ENCODE results near the gene ATP8A2. TPM values are rescaled to one million over a fixed set of nuclear protein-coding genes. Genes with fewer than 3 reads are reported as not detected.

ATP8A2 gene
- total and polyA plus RNA-seq, 4 donors, result 0.31 to 2.7 (median 1.1) TPM

DNA sequence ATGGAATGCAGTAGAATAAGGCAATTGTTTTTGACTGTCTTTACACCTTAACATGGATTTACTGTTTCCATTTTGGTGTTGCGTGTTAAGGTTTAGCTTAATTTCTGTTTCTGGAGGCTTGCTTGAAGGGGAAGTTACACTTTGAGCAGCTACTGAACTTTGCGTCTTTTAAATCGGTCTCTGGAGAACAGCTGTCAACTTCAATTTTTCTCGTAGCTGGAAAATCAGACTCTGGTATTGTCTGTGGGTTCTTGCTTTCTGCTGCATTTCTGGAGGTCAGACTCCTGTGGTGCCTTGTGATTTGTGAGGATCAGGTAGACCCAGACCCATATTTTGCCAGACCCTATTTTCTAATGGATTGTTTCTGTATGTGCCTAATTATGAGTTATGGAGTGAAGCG lies 146.7 kb downstream of the ATP8A2 start:
- DNase-seq (no peak), ATAC-seq (ENCODE audit: insufficient read depth, low FRiP score) (no peak)
- Histone ChIP-seq H3K9ac (ENCODE audit: insufficient read depth in 1 of 2, low read length in 2 of 2) (no peak overlapping the region), H3K9me3 (ENCODE audit: control insufficient read depth in 4 of 4, insufficient read depth in 3 of 4, low read length in 3 of 4) (no peaks in the 10 kb centered on the region), H3K27ac (ENCODE audit: low read depth in 1 of 2, low read length in 1 of 2) (no peak overlapping the region), H3K27me3 (ENCODE audit: control insufficient read depth in 3 of 3, insufficient read depth in 3 of 3, low read length in 2 of 3) (no peaks in the 10 kb centered on the region), H3K36me3 (ENCODE audit: control insufficient read depth in 4 of 4, insufficient read depth in 4 of 4, low read length in 4 of 4) (peaks cover 0 to 1% (median 0%) of the 10 kb centered on the region in 4 donors), H3K4me1 (ENCODE audit: control insufficient read depth in 5 of 5, insufficient read depth in 5 of 5, low read length in 5 of 5) (no peaks in the 10 kb centered on the region), H3K4me3 (no peak overlapping the region)
- TF ChIP-seq, protein P1, sequence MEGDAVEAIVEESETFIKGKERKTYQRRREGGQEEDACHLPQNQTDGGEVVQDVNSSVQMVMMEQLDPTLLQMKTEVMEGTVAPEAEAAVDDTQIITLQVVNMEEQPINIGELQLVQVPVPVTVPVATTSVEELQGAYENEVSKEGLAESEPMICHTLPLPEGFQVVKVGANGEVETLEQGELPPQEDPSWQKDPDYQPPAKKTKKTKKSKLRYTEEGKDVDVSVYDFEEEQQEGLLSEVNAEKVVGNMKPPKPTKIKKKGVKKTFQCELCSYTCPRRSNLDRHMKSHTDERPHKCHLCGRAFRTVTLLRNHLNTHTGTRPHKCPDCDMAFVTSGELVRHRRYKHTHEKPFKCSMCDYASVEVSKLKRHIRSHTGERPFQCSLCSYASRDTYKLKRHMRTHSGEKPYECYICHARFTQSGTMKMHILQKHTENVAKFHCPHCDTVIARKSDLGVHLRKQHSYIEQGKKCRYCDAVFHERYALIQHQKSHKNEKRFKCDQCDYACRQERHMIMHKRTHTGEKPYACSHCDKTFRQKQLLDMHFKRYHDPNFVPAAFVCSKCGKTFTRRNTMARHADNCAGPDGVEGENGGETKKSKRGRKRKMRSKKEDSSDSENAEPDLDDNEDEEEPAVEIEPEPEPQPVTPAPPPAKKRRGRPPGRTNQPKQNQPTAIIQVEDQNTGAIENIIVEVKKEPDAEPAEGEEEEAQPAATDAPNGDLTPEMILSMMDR (IDR thresholded peaks at IDR 0.05; ENCODE audit: control extremely low read depth, extremely low read depth), result no peak
- 81 to 85% methylated on average over 5 of the region's 5 CpGs for WGBS, 2 donors

DNA sequence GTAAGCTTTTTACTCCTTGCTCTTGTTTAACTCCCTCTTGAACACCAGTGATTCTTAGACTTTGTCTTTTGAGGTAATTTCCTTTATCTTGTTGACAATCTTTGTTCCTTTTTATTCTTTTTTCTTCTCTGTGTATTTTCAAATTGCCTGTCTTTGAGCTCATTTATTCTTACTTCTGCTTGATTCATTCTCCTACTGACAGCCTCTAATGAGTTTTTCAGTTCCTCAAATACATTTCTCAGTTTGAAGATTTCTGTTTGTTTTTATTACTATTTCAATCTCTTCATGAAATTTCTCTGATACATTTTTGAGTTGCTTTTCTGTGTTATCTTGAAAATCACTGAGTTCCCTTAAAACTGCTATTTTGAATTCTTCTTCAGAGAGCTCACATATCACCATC lies 154.1 kb downstream of the ATP8A2 start:
- H3K4me1 ChIP-seq (ENCODE audit: control insufficient read depth in 5 of 5, insufficient read depth in 5 of 5, low read length in 5 of 5), result no peaks in the 10 kb centered on the region
- H3K9ac ChIP-seq (ENCODE audit: insufficient read depth in 1 of 2, low read length in 2 of 2), result no peak overlapping the region
- no peak for ATAC-seq (ENCODE audit: insufficient read depth, low FRiP score)
- TF ChIP-seq, protein P1 (IDR thresholded peaks at IDR 0.05; ENCODE audit: control extremely low read depth, extremely low read depth), result no peak
- H3K27ac ChIP-seq (ENCODE audit: low read depth in 1 of 2, low read length in 1 of 2), result no peak overlapping the region
- no peak overlapping the region for H3K4me3 ChIP-seq
- no peaks in the 10 kb centered on the region for H3K27me3 ChIP-seq (ENCODE audit: control insufficient read depth in 3 of 3, insufficient read depth in 3 of 3, low read length in 2 of 3)
- DNase-seq, result no peak
- H3K36me3 ChIP-seq (ENCODE audit: control insufficient read depth in 4 of 4, insufficient read depth in 4 of 4, low read length in 4 of 4), result no peaks in the 10 kb centered on the region
- H3K9me3 ChIP-seq (ENCODE audit: control insufficient read depth in 4 of 4, insufficient read depth in 3 of 4, low read length in 3 of 4), result peaks cover 0 to 10% (median 7%) of the 10 kb centered on the region in 4 donors

DNA sequence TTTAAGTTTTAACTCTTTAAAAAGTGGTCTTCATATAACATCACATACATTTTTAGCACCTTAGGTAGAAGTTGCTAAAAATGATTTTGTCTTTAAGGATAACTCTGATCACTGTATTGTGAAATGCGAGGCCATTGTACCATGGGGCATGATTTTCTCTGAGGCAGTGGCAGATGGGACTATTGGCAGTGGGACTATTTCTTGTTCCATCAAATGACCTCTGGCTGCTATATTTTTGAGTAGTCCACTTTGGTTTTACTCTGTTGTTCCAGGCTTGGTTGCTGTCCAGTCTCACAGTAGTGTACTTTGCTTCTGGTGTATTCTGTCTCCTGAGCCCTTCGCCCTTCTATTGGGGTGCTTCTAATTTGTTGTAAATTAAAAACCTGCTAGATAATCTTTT lies 156.5 kb downstream of the ATP8A2 start:
- Histone ChIP-seq H3K4me1 (ENCODE audit: control insufficient read depth in 5 of 5, insufficient read depth in 5 of 5, low read length in 5 of 5) (no peaks in the 10 kb centered on the region), H3K9me3 (ENCODE audit: control insufficient read depth in 4 of 4, insufficient read depth in 3 of 4, low read length in 3 of 4) (peaks cover 0 to 10% (median 7%) of the 10 kb centered on the region in 4 donors), H3K27ac (ENCODE audit: low read depth in 1 of 2, low read length in 1 of 2) (no peak overlapping the region), H3K4me3 (no peak overlapping the region), H3K9ac (ENCODE audit: insufficient read depth in 1 of 2, low read length in 2 of 2) (no peak overlapping the region), H3K27me3 (ENCODE audit: control insufficient read depth in 3 of 3, insufficient read depth in 3 of 3, low read length in 2 of 3) (no peaks in the 10 kb centered on the region), H3K36me3 (ENCODE audit: control insufficient read depth in 4 of 4, insufficient read depth in 4 of 4, low read length in 4 of 4) (no peaks in the 10 kb centered on the region)
- DNase-seq (no peak), ATAC-seq (ENCODE audit: insufficient read depth, low FRiP score) (no peak)
- WGBS, 2 donors, result 88 to 95% methylated on average over 2 of the region's 2 CpGs
- TF ChIP-seq, protein P1 (IDR thresholded peaks at IDR 0.05; ENCODE audit: control extremely low read depth, extremely low read depth), result no peak

DNA sequence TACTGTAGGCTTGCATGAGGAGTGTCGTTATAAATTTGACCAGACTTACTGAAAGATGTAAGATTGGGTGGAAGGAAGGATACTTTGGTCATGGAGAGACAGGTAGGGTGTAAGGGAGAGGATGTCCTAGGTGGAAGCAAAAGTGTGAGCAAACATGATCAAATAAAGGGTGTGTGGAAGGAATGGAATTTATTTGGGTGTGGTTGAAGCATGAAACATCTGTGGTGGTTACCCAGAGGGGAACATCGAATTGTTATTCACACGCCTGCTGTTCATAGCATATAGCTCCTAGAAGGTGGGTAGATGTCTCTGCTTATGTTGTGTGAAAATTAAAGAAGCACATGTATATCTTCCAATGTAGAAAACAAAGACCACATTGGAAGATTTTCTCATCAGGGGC lies 157.7 kb downstream of the ATP8A2 start:
- no peaks in the 10 kb centered on the region for H3K27me3 ChIP-seq (ENCODE audit: control insufficient read depth in 3 of 3, insufficient read depth in 3 of 3, low read length in 2 of 3)
- H3K4me1 ChIP-seq (ENCODE audit: control insufficient read depth in 5 of 5, insufficient read depth in 5 of 5, low read length in 5 of 5), result no peaks in the 10 kb centered on the region
- DNase-seq (no peak), ATAC-seq (ENCODE audit: insufficient read depth, low FRiP score) (no peak)
- H3K9ac ChIP-seq (ENCODE audit: insufficient read depth in 1 of 2, low read length in 2 of 2), result no peak overlapping the region
- no peak overlapping the region for H3K4me3 ChIP-seq
- TF ChIP-seq, protein P1 (IDR thresholded peaks at IDR 0.05; ENCODE audit: control extremely low read depth, extremely low read depth), result no peak
- H3K27ac ChIP-seq (ENCODE audit: low read depth in 1 of 2, low read length in 1 of 2), result no peak overlapping the region
- no peaks in the 10 kb centered on the region for H3K36me3 ChIP-seq (ENCODE audit: control insufficient read depth in 4 of 4, insufficient read depth in 4 of 4, low read length in 4 of 4)
- H3K9me3 ChIP-seq (ENCODE audit: control insufficient read depth in 4 of 4, insufficient read depth in 3 of 4, low read length in 3 of 4), result peaks cover 0 to 10% (median 7%) of the 10 kb centered on the region in 4 donors
- 86 to 91% methylated on average over 3 of the region's 3 CpGs for WGBS, 2 donors
